ENCODE measurements around the gene TBC1D1.

TBC1D1 gene

GRCh38 chr4:38084877-38085711, 194.2 kb downstream of the TBC1D1 start:
- no peak for DNase-seq

GRCh38 chr4:38085751-38086150, 194.9 kb downstream of the TBC1D1 start:
- DNase-seq, result no peak

- no peak for DNase-seq
These were observed 195.4 kb downstream of the TBC1D1 start for GRCh38 chr4:38086151-38086848.

GRCh38 chr4:38086849-38087226, 196.0 kb downstream of the TBC1D1 start:
- no peak for DNase-seq

GRCh38 chr4:38088321-38088720, 197.4 kb downstream of the TBC1D1 start:
- DNase-seq, result no peak

- no peak for DNase-seq
These were observed 199.1 kb downstream of the TBC1D1 start for GRCh38 chr4:38089961-38090360.

GRCh38 chr4:38090455-38091246, 199.8 kb downstream of the TBC1D1 start:
- DNase-seq, result no peak

GRCh38 chr4:38091636-38092035, 200.8 kb downstream of the TBC1D1 start:
- DNase-seq, result no peak

- DNase-seq, result no peak
These were observed 201.8 kb downstream of the TBC1D1 start for GRCh38 chr4:38092701-38093100.

GRCh38 chr4:38094419-38094818, 203.5 kb downstream of the TBC1D1 start:
- no peak for DNase-seq

GRCh38 chr4:38095691-38096090, 204.8 kb downstream of the TBC1D1 start:
- no peak for DNase-seq

GRCh38 chr4:38097818-38098217, 206.9 kb downstream of the TBC1D1 start:
- no peak for DNase-seq

GRCh38 chr4:38099020-38099600, 208.2 kb downstream of the TBC1D1 start:
- DNase-seq, result no peak

- DNase-seq, result peak; percentile 18
These were observed 209.1 kb downstream of the TBC1D1 start for GRCh38 chr4:38099908-38100407.

- DNase-seq, result no peak
These were observed 209.8 kb downstream of the TBC1D1 start for GRCh38 chr4:38100474-38101255.

- DNase-seq, result no peak
These were observed 210.7 kb downstream of the TBC1D1 start for GRCh38 chr4:38101563-38101962.

GRCh38 chr4:38102957-38103588, 212.2 kb downstream of the TBC1D1 start:
- DNase-seq, result no peak

- no peak for DNase-seq
These were observed 214.8 kb downstream of the TBC1D1 start for GRCh38 chr4:38105475-38106220.

GRCh38 chr4:38106311-38106710, 215.4 kb downstream of the TBC1D1 start:
- no peak for DNase-seq

- no peak for DNase-seq
These were observed 216.1 kb downstream of the TBC1D1 start for GRCh38 chr4:38106886-38107514.

Data from HCEC 1CT (cell line).